Measurements from ENCODE around the gene NLN.

The NLN gene

GRCh38 chr5:65818592-65818991 is 96.6 kb downstream of the NLN start:
- Mint-ChIP-seq H3K27ac (no peak overlapping the region), H3K36me3 (ENCODE audit: low read depth) (peaks cover 28% of the 10 kb centered on the region), H3K27me3 (no peaks in the 10 kb centered on the region), H3K4me3 (no peak overlapping the region), H3K9me3 (no peaks in the 10 kb centered on the region), H3K4me1 (peaks cover 15% of the 10 kb centered on the region)
- no peak for DNase-seq
- no peak for ATAC-seq

- ATAC-seq (no peak), DNase-seq (no peak)
- Mint-ChIP-seq H3K27me3 (no peaks in the 10 kb centered on the region), H3K4me3 (no peak overlapping the region), H3K36me3 (ENCODE audit: low read depth) (peaks cover 20% of the 10 kb centered on the region), H3K4me1 (peaks cover 15% of the 10 kb centered on the region), H3K27ac (peak overlapping the region; percentile 46), H3K9me3 (no peaks in the 10 kb centered on the region)
These were observed 97.4 kb downstream of the NLN start for GRCh38 chr5:65819215-65819904.

GRCh38 chr5:65819905-65820240 is 97.9 kb downstream of the NLN start:
- Mint-ChIP-seq H3K27me3 (no peaks in the 10 kb centered on the region), H3K27ac (peak overlapping the region; percentile 46), H3K4me3 (no peak overlapping the region), H3K36me3 (ENCODE audit: low read depth) (peaks cover 18% of the 10 kb centered on the region), H3K4me1 (peaks cover 17% of the 10 kb centered on the region), H3K9me3 (no peaks in the 10 kb centered on the region)
- no peak for DNase-seq
- peak; percentile 69 for ATAC-seq

GRCh38 chr5:65820373-65820772 is 98.4 kb downstream of the NLN start:
- H3K4me1 Mint-ChIP-seq: peaks cover 20% of the 10 kb centered on the region
- H3K36me3 Mint-ChIP-seq (ENCODE audit: low read depth): peaks cover 20% of the 10 kb centered on the region
- no peaks in the 10 kb centered on the region for H3K9me3 Mint-ChIP-seq
- H3K4me3 Mint-ChIP-seq: no peak overlapping the region
- DNase-seq: no peak
- ATAC-seq: no peak
- H3K27ac Mint-ChIP-seq: no peak overlapping the region
- H3K27me3 Mint-ChIP-seq: no peaks in the 10 kb centered on the region

- no peaks in the 10 kb centered on the region for H3K9me3 Mint-ChIP-seq
- peaks cover 31% of the 10 kb centered on the region for H3K4me1 Mint-ChIP-seq
- DNase-seq (no peak), ATAC-seq (no peak)
- no peaks in the 10 kb centered on the region for H3K27me3 Mint-ChIP-seq
- H3K27ac Mint-ChIP-seq: no peak overlapping the region
- H3K4me3 Mint-ChIP-seq: no peak overlapping the region
- H3K36me3 Mint-ChIP-seq (ENCODE audit: low read depth): peaks cover 16% of the 10 kb centered on the region
These were observed 100.0 kb downstream of the NLN start for GRCh38 chr5:65821966-65822365.

- peaks cover 31% of the 10 kb centered on the region for H3K4me1 Mint-ChIP-seq
- H3K4me3 Mint-ChIP-seq: no peak overlapping the region
- no peak for DNase-seq
- H3K27me3 Mint-ChIP-seq: no peaks in the 10 kb centered on the region
- H3K9me3 Mint-ChIP-seq: no peaks in the 10 kb centered on the region
- ATAC-seq: no peak
- H3K27ac Mint-ChIP-seq: no peak overlapping the region
- H3K36me3 Mint-ChIP-seq (ENCODE audit: low read depth): peaks cover 21% of the 10 kb centered on the region
These were observed 100.7 kb downstream of the NLN start for GRCh38 chr5:65822710-65823109.

- H3K4me1 Mint-ChIP-seq: peaks cover 31% of the 10 kb centered on the region
- H3K27ac Mint-ChIP-seq: no peak overlapping the region
- ATAC-seq (no peak), DNase-seq (no peak)
- no peaks in the 10 kb centered on the region for H3K27me3 Mint-ChIP-seq
- H3K4me3 Mint-ChIP-seq: no peak overlapping the region
- H3K36me3 Mint-ChIP-seq (ENCODE audit: low read depth): peaks cover 18% of the 10 kb centered on the region
- no peaks in the 10 kb centered on the region for H3K9me3 Mint-ChIP-seq
These were observed 101.2 kb downstream of the NLN start for GRCh38 chr5:65823204-65823603.

GRCh38 chr5:65823845-65824445 is 101.9 kb downstream of the NLN start:
- no peak for ATAC-seq
- H3K9me3 Mint-ChIP-seq: no peaks in the 10 kb centered on the region
- peaks cover 31% of the 10 kb centered on the region for H3K4me1 Mint-ChIP-seq
- no peak overlapping the region for H3K27ac Mint-ChIP-seq
- DNase-seq: no peak
- H3K27me3 Mint-ChIP-seq: no peaks in the 10 kb centered on the region
- peaks cover 18% of the 10 kb centered on the region for H3K36me3 Mint-ChIP-seq (ENCODE audit: low read depth)
- no peak overlapping the region for H3K4me3 Mint-ChIP-seq

GRCh38 chr5:65825408-65826328 is 103.7 kb downstream of the NLN start:
- Mint-ChIP-seq H3K4me1 (peaks cover 17% of the 10 kb centered on the region), H3K9me3 (no peaks in the 10 kb centered on the region), H3K36me3 (ENCODE audit: low read depth) (peaks cover 18% of the 10 kb centered on the region), H3K27ac (no peak overlapping the region), H3K4me3 (no peak overlapping the region), H3K27me3 (no peaks in the 10 kb centered on the region)
- no peak for DNase-seq
- ATAC-seq: peak; percentile 40

GRCh38 chr5:65828022-65828896 is 106.3 kb downstream of the NLN start:
- DNase-seq (no peak), ATAC-seq (no peak)
- H3K4me1 Mint-ChIP-seq: peaks cover 17% of the 10 kb centered on the region
- H3K36me3 Mint-ChIP-seq (ENCODE audit: low read depth): peaks cover 13% of the 10 kb centered on the region
- H3K27ac Mint-ChIP-seq: no peak overlapping the region
- H3K4me3 Mint-ChIP-seq: no peak overlapping the region
- no peaks in the 10 kb centered on the region for H3K27me3 Mint-ChIP-seq
- no peaks in the 10 kb centered on the region for H3K9me3 Mint-ChIP-seq

- Mint-ChIP-seq H3K4me1 (peaks cover 6% of the 10 kb centered on the region), H3K36me3 (ENCODE audit: low read depth) (peaks cover 4% of the 10 kb centered on the region), H3K4me3 (no peak overlapping the region), H3K9me3 (no peaks in the 10 kb centered on the region), H3K27me3 (no peaks in the 10 kb centered on the region), H3K27ac (no peak overlapping the region)
- ATAC-seq (no peak), DNase-seq (no peak)
These were observed 108.9 kb downstream of the NLN start for GRCh38 chr5:65830856-65831255.

- Mint-ChIP-seq H3K27me3 (no peaks in the 10 kb centered on the region), H3K27ac (no peak overlapping the region), H3K9me3 (no peaks in the 10 kb centered on the region), H3K4me3 (no peak overlapping the region), H3K4me1 (peaks cover 2% of the 10 kb centered on the region), H3K36me3 (ENCODE audit: low read depth) (peaks cover 4% of the 10 kb centered on the region)
- ATAC-seq (no peak), DNase-seq (no peak)
These were observed 109.3 kb downstream of the NLN start for GRCh38 chr5:65831276-65831675.

GRCh38 chr5:65832152-65832551 is 110.1 kb downstream of the NLN start:
- Mint-ChIP-seq H3K27me3 (no peaks in the 10 kb centered on the region), H3K27ac (no peak overlapping the region), H3K4me1 (no peaks in the 10 kb centered on the region), H3K4me3 (no peak overlapping the region), H3K36me3 (ENCODE audit: low read depth) (peaks cover 4% of the 10 kb centered on the region), H3K9me3 (no peaks in the 10 kb centered on the region)
- DNase-seq: no peak
- ATAC-seq: no peak

GRCh38 chr5:65832603-65833228 is 110.7 kb downstream of the NLN start:
- ATAC-seq (no peak), DNase-seq (no peak)
- H3K4me1 Mint-ChIP-seq: no peaks in the 10 kb centered on the region
- H3K4me3 Mint-ChIP-seq: no peak overlapping the region
- no peak overlapping the region for H3K27ac Mint-ChIP-seq
- no peaks in the 10 kb centered on the region for H3K27me3 Mint-ChIP-seq
- no peaks in the 10 kb centered on the region for H3K9me3 Mint-ChIP-seq
- no peaks in the 10 kb centered on the region for H3K36me3 Mint-ChIP-seq (ENCODE audit: low read depth)

All from activated naive CD8-positive, alpha-beta T cell treated with anti-CD3 and anti-CD28 coated beads, Interleukin-2, amount 50 U/mL, for 24 hours (primary cell).